ENCODE data around the gene NT5C2.

The NT5C2 gene

DNA sequence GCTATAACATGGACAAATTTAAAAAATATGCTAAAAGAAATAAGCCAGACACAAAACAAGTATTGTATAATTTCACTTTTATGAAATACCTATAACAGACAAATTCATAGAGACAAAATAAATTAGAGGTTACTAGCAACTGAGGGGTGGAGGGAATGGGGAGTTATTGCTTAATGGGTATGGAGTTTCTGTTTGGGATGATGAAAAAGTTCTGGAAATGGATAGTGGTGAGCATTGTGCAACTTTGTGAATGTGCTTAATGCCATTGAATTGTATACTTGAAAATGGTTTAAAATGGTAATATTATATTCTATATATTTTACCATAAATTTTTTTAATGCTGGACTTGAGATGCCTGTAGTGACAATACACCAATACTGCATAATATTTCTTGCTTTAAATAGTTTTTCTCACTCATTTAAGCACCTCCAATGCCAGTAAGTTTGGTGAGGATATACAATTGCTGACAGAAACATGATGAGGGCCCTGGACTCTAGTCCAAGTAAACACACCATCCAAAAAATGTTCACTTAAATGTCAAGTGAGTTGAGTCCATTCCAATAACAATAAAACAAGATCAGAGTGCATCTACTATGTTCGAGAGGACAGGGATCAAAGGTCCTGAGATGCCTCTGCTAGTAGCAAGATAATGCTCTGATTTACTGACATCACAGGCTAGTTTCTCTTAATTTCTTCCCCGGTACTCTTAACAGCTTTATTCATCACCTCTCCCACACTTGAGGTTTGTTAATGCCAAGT lies 71.9 kb downstream of the NT5C2 start:
- DNase-seq = no peak

DNA sequence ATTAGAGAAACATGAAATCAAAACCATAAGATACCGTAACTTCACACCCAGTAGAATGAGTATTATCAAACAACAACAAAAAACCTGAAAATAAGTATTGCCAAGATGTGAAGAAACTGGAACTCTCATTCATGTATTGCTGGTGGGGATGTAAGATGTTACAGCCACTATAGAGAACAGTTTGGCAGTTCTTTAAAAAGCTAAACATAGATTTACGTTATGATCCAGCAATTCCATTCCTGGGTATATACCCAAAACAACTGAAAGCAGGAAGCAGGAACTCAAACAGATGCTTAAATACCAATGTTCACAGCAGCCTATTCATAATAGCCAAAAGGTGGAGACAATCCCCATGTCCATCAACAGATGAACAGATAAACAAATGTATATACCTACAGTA lies 72.5 kb downstream of the NT5C2 start:
- no peak for DNase-seq

DNA sequence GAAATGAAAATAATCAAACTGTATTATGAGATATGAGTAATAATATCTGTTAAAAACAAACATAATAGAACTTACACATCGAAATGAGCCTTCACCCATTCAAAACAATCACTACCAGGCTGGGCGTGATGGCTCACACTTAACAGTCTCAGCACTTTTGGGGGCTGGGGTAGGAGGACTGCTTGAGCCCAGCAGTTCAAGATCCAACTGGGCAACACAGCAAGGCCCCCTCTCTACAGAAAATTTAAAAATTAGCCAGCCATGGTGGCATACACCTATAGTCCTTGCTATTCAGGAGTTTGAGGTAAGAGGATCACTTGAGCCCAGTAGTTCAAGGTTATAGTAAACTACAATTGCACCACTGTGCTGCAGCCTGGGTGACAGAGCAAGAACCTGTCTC lies 75.8 kb downstream of the NT5C2 start:
- DNase-seq = no peak

DNA sequence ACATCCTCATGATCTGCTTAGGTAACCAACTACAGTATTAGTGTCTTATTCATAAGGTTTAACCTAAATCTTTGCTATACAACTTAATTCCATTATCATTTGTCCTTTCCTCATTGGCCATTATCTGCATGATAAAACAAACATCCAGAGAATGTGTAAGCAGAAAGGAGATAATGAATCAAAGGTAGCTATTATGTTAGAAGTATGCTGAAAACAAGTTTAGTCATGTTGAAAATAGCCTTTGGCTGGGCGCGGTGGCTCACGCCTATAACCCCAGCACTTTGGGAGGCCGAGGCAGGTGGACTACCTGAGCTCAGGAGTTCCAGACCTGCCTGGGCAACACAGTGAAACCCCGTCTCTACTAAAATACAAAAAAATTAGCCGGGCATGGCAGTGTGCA lies 78.2 kb downstream of the NT5C2 start:
- no peak for DNase-seq

DNA sequence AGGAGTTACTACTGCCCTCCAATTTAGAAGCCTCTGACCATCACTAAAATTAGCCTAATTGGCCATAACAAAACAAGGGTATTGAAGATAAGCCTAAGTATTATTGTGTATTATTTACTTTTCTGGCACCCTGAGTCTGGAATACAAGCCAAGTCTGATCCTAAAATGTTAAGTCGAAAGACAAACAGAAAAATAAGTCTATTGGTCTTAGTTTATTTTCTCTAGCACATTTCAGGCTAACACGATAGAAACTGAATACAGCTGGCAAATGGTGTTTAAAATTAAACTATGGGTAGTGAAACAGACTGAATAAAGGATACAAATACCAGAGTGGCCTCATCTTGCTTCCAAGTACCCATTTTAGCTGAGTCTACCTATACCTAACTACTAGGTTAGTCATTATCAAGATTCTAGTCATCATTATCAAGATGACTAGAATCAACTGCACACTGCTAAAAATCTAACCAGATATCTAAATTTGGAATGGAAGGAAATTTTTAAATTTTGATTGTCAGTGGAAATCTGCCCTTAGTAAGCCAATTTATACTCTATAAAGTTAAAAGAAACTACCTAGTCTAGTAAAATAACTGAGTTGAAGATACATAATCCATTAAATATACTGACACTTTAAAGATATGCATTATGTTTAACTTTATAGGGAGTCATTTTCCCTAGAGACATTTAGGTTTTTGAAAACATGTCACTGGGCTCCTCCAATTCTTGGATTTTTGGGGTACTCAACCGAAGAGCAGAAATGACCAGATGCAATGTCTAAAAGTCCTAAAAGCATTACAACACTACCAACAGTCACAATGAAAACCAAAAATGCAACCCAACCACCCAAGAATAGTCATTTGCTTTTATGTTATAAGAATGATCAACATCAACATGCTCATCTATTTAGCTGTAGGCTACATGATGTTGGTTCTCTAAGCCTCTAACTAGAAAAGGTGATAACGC lies 80.9 kb downstream of the NT5C2 start:
- no peak for DNase-seq

DNA sequence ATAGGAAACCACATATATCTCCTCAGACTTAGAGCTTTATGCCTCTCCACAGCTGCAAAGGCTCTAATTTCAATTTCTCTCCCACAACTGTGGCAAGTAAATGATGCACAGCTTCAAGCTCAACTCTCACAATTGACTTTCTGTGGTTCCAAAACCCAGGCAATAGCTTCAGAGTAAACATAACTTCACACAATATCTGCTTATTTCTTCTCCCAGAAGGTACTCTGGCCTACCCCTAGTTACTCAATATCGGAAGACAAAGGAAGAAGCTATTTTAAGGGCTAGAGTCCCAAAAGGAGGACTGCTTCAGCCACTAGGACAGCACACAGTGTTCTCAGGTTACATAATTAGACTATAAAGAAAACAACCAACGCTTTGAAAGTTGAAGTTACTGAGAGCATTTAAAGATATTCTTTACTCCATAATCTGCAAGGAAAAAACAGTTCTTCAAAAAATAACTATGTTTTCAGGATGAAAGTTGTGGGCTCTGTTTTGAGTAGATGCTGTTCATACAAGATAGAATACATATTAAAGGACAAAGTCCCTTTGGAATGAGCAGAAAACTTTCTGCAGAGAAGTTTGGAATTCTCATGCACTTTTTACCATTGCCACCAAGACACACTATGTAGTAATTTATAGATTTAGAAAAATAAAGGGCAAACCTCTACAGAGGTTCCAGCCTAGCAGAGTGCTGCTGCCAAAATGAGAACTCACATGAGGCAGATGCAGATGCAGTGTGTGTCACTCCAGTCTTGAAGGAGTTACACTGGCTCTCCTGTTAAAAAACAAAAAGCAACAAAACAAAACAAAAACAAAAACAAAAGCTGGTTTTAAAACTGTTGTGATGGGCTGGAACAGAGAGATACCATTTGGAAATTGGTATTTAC lies 81.8 kb downstream of the NT5C2 start:
- peak; percentile 29 for DNase-seq

DNA sequence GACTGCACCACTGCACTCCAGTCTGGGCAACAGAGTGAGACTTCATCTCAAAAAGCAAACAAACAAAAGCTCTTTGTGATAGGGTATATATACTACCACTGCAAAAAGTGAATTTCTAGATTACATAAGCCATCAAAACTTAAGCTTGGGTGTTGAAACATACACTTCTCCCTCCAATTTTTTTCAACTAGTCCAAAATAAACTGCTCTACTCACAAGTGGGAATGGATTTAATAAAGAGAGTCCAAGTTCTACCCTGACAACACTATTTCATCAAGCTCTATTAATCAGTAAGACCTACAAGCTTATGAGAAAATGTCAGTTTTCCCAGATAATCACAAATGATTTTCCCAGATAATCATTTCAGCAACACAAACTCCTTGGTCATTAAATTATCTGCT lies 82.7 kb downstream of the NT5C2 start:
- DNase-seq = no peak

DNA sequence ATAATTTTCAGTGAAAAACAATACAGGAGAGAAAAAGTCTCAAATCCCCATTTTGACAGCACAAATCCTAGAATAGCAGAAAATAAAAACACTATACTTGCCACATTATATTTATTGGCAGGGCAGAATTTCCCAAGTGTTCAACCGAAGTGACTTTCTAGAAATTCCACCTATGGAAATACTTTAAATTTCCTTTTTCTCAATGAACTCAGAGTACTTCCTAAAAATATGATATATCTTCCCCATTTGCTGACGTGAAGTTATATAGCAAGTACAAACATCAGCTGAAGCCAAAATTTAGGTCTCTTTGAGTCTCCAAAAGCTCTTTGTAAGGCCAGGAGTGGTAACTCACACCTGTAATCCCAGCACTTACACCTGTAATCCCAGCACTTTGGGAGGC lies 83.3 kb downstream of the NT5C2 start:
- DNase-seq = no peak

DNA sequence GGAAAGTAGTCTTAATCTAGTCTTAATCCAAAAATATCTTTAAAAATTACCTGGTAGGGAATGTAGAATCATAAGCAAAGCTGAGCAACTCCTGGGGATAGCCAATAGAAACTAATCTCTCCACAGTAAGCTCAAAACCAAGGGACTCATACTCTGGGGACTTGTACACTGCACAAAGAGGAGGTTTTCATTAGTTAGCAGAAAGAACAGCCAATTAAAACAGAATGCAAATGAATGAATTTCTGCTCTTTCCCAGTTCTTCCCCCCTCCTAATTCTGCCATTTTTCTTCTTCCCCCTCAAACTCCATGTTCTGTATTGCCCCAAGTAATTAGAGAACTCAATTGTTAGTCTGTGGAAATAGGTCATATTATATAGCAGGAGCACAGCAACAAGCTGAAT lies 86.5 kb downstream of the NT5C2 start:
- DNase-seq = no peak

DNA sequence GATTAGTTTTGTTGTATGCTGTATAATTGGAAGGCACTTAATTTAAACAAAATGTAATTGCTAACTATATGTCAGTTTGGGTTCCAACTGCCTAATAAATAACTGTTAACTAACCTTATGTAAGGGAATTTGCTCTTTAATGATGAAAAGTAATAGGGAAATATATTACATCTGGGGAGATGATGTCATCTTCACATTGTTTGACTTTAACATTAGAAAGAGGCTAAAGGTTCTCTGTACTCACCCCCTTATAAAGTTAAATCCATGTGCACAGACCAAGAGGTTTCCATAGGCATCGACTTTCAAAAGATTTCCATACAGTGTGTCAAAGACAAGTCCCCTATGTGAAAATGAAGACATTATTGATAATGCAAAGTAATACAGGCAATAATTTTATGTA lies 87.6 kb downstream of the NT5C2 start:
- no peak for DNase-seq

DNA sequence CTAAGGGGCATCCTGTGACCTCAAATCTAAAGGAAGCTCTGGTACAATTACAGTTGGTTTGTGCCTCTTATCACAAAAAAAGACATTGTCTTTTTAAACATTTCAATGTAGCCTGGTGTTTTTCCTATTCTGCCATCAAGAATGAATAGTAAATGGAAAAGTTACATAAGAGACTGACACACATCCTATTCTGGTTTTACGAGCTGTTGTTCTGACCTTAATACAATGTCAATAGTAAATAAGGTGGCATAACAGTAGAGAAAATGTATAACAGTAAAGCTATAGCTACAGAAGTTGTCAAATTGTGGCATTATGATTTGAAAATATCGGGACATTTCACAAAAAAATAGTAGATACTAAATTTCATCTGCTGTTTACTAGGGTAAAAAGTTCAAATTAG lies 88.4 kb downstream of the NT5C2 start:
- DNase-seq = no peak

DNA sequence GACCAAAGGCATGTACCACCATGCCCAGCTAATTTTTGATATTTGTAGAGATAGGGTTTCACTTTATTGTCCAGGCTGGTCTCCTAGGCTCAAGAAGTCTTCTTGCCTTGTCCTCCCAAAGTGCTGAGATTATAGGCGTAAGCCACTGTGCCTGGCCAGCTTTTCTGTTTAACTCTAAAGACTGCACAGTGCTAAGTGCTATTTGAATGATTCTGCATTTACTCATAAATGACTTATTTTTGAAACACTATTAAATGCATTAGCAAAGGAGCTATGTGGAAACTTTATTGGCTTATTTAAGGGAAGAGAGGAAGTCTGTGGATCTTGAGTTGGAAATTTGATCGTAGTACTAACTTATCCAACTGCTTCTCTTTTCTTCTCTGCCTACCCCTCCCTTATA lies 89.1 kb downstream of the NT5C2 start:
- no peak for DNase-seq

DNA sequence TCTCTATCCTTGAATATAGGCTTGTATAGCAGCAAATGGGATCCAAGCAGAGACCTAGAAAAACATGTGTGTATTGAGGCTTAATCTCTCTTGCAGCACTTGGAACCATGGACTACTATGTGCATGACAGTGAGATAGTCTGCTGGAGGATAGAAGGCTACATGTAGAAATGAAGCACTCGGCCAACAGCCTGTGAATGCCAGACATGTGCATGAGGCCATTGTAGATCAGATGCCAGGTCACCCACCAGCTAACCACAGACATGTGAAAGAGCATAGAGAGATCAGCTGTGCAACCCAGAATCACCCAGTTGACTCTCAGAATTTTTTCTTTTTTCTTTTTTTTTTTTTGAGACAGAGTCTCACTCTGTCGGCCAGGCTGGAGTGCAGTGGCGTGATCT lies 90.9 kb downstream of the NT5C2 start:
- DNase-seq = no peak

DNA sequence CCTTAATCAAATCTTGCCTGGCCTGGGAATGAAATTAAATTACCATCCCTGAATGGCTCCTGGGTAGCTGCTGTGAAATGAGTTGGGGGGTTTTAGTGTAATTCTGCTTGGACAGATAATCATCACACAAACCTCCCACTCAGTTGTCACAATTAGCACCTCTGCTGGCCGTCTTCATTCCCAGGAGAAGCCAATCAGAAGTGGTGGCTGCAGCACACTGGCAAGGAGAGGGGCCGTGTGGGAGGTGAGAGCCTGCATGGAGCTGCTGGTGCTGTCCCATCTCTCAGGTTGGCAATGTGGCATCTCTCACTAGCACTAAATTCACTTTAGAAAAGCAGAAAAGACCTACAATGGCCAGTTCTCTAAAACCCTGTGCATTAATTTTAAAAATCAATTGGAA lies 92.5 kb downstream of the NT5C2 start:
- no peak for DNase-seq

DNA sequence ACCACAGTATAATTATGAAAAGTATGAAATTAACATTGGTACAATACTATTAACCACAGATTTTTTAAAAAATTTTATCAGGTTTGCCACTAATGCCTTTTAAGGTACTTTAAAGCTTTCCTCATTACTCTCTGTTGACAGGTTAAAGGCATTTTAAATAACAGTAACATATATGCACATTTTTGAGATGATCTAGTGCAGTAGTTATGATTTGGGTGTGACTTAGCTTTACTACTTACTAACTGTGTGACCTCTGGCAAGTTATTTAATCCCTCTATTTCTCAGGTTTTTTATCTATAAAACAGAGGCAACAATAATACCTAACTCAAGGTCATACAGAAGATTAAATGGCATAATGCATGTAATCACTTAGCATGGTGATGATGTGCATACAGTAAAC lies 94.8 kb downstream of the NT5C2 start:
- DNase-seq = no peak

DNA sequence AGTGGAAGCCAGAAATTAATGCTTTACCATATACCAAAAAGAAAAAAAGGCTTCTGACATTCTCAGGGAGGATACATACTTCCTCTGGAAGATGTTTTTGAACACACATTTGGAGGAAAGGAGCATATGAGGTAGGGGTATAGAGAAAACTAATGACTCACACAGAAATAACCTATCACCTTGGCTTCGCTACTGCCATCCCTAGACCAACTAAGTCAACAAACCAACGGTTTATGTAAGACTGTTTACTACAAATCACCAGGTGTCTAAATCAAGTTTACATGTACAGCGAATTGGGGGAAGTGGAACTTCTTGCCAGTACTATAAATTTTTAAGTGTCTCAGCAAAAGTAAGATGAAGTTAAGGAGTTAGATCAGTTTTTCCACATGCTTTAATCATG lies 96.9 kb downstream of the NT5C2 start:
- DNase-seq = no peak

DNA sequence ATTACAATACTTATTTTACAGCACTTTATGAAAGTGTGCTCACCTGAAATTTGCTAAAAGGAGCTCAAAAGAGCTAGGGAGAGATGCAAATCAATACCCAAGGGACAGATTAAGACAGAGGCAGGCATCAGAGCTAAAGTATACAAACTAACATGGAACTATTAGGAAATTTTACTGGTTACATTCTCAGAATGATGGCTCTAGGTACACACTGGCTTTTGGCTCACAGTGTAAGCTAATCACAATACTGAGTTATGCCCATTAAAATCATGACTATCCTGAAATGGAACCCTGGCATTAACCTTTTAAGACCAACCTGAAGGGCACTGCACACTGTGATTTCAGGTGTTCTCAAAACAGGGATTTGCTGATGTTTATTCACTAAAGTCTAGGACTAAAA lies 98.1 kb downstream of the NT5C2 start:
- DNase-seq = no peak

DNA sequence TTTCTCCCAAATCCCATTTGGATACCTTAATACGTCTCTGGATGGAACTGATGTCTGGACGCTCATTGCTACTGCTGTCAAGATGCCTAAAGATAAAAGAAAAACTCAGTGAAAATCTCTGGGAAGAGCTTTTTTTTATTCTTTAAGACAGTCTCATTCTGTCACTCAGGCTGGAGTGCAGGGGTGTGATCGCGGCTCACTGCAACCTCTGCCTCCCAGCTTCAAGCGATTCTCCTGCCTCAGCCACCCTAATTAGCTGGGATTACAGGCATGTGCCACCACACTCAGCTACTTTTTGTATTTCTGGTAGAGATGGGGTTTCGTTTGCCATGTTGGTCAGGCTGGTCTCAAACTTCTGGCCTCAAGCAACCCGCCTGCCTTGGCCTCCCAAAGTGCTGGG lies 102.2 kb downstream of the NT5C2 start:
- no peak for DNase-seq

DNA sequence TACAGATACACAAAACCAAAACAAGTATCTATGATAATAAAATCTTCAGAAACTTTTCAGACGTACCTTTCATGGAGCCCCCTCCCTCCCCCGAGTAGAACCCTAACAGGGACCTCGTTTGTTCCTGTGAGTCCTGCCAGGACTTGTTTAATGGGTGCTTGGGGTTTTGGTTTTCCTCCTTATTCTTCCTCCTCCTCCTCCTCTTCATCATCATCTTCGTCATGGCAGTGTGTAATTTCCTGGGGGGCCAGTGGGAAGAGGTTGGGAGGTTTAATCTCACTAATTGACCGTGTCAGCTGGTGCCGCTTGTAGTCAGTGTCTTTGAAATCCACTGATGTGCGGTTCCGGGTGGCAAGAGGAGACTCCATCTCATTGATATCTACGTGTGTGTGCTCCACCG lies 103.6 kb downstream of the NT5C2 start:
- no peak for DNase-seq

DNA sequence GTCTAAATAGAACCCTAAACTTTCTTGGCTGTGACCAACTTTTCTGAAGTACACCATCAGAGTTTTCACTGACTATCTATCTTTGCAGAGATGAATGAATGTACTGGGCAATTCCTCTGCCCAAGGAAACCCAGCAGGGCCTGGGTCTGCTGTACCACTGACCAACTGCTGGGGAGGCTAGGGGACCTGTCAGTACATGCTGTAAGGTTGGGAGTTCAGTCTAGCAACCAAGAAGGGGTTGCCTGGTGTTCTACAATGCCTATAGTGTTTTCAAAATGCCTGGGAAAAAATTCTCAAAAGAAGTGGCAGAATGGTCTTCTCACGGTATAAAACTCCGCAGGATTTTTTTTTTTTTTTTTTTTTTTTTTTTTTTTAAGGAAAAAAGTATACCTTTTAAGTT lies 106.3 kb downstream of the NT5C2 start:
- DNase-seq = no peak

DNA sequence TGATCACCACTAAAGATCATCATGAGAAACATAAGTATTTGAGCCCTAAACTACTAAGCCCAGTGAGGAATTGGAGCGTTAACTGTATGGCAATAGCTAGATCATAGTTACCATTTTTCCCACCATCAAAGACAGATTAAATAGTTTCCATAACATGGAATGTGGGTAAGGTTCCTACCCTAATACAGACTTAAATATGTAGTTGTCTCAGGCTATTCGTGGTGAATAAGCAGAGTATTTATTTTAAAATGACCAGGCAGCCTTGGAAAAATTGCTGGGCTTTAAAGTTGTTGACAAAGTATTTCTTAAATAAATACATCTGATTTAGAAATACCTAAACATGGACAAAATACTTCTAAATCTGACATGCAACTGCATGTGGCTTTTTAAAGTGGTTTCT lies 106.8 kb downstream of the NT5C2 start:
- no peak for DNase-seq

DNA sequence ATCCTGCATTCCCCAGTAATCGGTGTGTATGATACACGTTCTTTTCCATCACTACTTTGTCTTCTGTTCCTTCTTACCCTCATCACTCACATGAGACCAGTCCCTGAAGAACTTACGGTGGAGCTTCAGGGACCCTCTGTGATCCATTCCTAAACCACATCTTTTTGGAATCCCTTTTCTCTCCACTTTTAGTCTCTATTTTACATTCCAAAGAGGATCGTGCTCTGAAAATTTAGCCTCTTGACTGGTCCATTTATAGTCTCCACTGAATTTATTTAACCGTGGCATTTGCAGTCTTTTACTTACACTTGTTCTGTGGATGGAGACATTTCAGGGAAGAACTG lies 109.1 kb downstream of the NT5C2 start:
- no peak for DNase-seq

DNA sequence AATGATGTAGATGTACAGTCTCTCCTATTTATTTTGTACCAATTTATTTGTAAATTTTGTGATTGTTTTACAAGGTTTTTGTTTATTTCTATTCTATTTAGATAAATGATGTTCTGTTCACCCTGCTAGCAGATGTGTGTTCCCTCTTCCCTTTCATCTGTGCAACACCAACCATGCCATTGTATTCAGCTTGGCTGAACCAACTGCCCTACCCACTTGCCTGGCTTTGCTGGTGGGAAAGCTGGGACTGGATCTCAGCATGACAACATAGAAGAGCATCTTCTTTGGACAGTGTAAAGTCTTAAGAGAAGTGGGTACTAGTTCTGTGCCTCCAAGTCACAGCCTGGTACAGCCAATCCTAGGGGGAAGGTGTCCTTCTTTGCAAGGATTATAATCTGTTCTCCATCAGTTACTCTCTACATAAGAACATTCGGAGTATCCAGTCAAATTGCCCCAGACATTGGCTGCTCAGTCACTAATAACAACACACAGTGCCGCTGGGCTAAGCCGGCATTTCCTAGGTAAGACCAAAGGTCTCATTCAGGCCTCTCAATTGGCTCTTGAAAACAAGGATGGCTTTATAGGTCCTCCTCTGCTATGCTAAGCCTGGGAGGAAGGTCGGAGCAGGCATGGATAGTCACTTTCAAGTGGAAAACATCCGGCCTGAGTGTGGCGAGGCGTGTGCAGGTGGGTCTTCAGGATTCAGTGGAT lies 109.7 kb downstream of the NT5C2 start:
- no peak for DNase-seq

Data from right hindlimb (tissue), 1 donor.